BJ (cell line): ENCODE measurements around the gene CPTP. TPM values are rescaled to one million over a fixed set of nuclear protein-coding genes. Genes with fewer than 3 reads are reported as not detected.

Experiments used
- CTCF ChIA-PET: fragments of 350-600 bp; formaldehyde crosslinking; extraction: SDS; loops from one replicate; lab custom pipeline; 2021; ENCODE audit warnings: antibody characterized with exemption, inconsistent platforms; lab: Yijun Ruan, JAX
- POLR2A ChIA-PET: fragments of 300-600 bp; sonication (Branson Sonifier 250); formaldehyde crosslinking; extraction: SDS; loops from one replicate; lab custom pipeline; 2021; ENCODE audit warnings: antibody characterized with exemption; lab: Charles Lee
- DNase-seq: peaks from one replicate; pipeline ENCODE4 v3.0.0-alpha.2; 2011; ENCODE audit warnings: low read depth
- H3K27me3 ChIP-seq: 2 replicates; pipeline ENCODE4 v1.6.0; 2011; ENCODE audit warnings: low read length; ENCODE audit not compliant: control insufficient read depth, insufficient read depth
- H3K36me3 ChIP-seq: 2 replicates; pipeline ENCODE4 v1.5.1; 2011; ENCODE audit warnings: low read length; ENCODE audit not compliant: control insufficient read depth, insufficient read depth
- H3K4me3 ChIP-seq: 2 replicates; pipeline ENCODE4 v1.5.1; 2011; ENCODE audit warnings: low read depth, mild to moderate bottlenecking, control low read depth, low read length
- polyA plus RNA-seq: library from polyadenylated mRNA; depleted of rRNA; stranded (reverse); fragments of >200 nt; gene quantifications from 2 replicates; pipeline ENCODE4 v1.2.3, GENCODE V29; 2011
- TF ChIP-seq, protein P1 (sequence below): IDR thresholded peaks from 2 replicates; pipeline ENCODE4 v1.5.1; 2011; ENCODE audit warnings: low read depth, mild to moderate bottlenecking, control low read depth, inconsistent platforms, low read length, moderate library complexity; ENCODE audit not compliant: insufficient read depth

Gene CPTP
- polyA plus RNA-seq, 1 experiment, result 14.2 TPM

DNA sequence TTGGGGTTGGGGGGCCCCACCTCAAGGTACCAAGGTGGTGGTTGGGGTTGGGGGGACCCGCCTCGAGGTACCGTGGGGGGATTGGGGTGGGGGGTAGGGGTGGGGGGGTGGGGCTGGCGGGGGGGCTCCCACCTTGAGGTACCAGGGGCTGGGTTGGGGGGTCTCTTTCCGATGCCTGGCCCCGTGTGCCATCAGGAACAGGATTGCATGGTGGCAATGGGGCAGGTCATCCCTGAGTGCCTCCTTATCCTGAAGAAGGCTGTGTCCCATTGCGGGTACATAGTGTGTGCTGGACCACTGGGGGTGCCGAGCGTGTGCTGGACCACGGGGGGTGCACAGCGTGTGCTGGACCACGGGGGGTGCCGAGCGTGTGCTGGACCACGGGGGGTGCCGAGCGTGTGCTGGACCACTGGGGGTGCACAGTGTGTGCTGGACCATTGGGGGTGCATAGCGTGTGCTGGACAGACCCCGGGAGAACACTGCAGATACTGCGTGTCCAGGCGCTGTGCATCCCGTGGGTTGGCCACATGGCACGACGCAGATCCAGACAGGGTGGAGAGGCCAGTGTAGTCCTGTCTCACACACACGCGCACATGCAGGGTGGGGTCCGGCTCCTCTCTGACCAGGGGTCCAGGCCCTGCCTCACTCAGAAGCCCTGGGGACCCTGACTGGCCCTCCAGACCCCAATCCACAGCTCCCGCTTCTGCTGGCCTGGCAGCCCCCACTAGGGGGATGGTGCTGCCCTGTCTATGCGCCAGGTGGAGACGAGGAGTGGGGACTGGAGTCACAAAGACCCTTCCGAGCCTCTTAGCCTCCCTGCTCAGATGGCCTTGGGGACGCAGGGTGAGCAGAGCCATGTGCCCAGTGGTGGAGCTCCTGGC, 40.1 kb upstream of the CPTP start:
- TF ChIP-seq, protein P1, sequence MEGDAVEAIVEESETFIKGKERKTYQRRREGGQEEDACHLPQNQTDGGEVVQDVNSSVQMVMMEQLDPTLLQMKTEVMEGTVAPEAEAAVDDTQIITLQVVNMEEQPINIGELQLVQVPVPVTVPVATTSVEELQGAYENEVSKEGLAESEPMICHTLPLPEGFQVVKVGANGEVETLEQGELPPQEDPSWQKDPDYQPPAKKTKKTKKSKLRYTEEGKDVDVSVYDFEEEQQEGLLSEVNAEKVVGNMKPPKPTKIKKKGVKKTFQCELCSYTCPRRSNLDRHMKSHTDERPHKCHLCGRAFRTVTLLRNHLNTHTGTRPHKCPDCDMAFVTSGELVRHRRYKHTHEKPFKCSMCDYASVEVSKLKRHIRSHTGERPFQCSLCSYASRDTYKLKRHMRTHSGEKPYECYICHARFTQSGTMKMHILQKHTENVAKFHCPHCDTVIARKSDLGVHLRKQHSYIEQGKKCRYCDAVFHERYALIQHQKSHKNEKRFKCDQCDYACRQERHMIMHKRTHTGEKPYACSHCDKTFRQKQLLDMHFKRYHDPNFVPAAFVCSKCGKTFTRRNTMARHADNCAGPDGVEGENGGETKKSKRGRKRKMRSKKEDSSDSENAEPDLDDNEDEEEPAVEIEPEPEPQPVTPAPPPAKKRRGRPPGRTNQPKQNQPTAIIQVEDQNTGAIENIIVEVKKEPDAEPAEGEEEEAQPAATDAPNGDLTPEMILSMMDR, result no peak
- ChIA-PET CTCF (interaction anchor here (0.7 to 1.2 kb wide), 2 partner anchors 20 to 162 kb away, joined by 3 to 4 read pairs; no protein-coding TSS in a partner anchor), POLR2A (no interaction called here)
- DNase-seq, result no peak
- no peak overlapping the region for H3K4me3 ChIP-seq
- no peaks in the 10 kb centered on the region for H3K36me3 ChIP-seq
- H3K27me3 ChIP-seq, result no peaks in the 10 kb centered on the region

DNA sequence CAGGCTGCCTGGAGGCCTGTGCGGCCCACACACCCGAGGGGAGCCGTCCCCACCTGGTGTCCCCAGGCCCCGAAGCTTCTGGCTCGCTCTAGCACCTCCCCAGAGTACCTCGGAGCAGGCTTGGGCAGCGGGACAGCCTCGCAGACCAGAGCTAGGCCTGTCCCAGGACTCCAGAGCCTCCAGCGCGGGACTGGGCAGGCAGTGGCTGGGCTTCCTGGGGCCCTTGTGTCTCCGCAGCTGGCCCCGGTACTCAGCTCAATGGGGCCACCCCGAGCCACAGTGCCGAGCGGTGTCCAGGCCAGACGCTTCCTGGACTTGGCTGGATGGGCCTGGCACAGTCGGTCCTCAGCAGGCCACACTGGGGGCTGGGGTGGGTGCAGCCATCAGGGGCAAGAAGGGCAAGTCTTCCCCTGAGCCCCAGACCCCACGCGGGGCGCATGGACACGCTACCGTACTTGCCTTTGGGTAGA, 39.5 kb upstream of the CPTP start:
- no peak for DNase-seq
- H3K4me3 ChIP-seq, result no peak overlapping the region
- TF ChIP-seq, protein P1, result no peak
- H3K36me3 ChIP-seq, result no peaks in the 10 kb centered on the region
- no peaks in the 10 kb centered on the region for H3K27me3 ChIP-seq
- CTCF ChIA-PET, result interaction anchor here (0.7 to 1.2 kb wide), 2 partner anchors 20 to 163 kb away, joined by 3 to 4 read pairs; no protein-coding TSS in a partner anchor
- POLR2A ChIA-PET, result no interaction called here

DNA sequence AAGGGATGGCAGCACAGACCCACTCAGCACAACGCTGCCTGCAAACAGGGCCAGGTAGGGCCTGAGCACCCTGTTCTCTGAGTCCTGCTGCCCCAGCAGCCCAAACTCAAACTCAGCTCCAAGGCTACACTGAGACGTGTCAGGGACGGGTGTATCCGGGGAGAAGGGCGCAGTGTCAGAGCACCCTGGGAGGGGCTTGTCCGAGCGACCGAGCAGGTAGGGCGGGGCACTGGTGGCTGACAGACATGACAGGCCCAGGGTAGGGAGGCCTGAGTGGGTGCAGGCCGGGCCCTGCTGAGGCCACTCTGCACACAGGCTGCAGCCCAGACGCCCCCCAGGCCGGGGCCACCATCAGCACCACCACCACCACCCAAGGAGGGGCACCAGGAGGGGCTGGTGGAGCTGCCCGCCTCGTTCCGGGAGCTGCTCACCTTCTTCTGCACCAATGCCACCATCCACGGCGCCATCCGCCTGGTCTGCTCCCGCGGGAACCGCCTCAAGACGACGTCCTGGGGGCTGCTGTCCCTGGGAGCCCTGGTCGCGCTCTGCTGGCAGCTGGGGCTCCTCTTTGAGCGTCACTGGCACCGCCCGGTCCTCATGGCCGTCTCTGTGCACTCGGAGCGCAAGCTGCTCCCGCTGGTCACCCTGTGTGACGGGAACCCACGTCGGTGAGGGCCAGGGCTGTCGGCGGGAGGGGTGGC, 38.8 kb upstream of the CPTP start:
- no peaks in the 10 kb centered on the region for H3K27me3 ChIP-seq
- CTCF ChIA-PET, result interaction anchor here (1.0 kb wide), 1 partner anchor 20 kb away, joined by 3 read pairs; no protein-coding TSS in a partner anchor
- no peak for DNase-seq
- POLR2A ChIA-PET, result no interaction called here
- no peak overlapping the region for H3K4me3 ChIP-seq
- TF ChIP-seq, protein P1, result no peak
- H3K36me3 ChIP-seq, result no peaks in the 10 kb centered on the region

DNA sequence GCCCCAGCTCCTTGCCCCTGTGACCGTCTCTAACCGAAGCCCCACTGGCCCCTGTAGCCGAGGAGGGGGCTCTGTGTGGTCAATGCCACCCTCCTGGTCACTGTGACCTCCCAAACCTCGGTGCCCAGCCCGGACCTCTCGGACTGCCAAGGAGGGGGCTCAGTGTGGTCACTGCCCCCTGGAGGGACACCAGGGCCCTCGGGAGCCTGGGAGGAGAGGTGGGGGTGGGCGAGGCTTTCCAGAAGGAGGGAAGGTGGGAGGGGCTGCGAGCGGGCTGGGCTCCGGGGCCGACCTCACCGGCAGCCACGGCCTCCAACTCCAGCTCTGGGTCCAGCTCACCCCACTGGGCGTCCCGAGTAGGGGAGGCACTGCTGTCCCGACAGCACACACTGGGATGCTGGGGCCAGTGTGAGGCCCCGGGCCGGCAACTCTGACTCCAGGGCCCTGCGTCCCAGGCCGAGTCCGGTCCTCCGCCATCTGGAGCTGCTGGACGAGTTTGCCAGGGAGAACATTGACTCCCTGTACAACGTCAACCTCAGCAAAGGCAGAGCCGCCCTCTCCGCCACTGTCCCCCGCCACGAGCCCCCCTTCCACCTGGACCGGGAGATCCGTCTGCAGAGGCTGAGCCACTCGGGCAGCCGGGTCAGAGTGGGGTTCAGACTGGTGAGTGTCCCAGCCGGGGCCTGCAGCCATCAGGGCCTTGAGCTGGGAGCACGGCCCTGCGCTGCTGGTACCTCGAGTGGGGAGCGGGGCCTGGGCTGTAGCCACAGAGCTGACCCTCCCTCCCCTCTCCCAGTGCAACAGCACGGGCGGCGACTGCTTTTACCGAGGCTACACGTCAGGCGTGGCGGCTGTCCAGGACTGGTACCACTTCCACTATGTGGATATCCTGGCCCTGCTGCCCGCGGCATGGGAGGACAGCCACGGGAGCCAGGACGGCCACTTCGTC, 38.0 kb upstream of the CPTP start:
- POLR2A ChIA-PET, result no interaction called here
- H3K27me3 ChIP-seq, result no peaks in the 10 kb centered on the region
- TF ChIP-seq, protein P1, result no peak
- CTCF ChIA-PET, result interaction anchor here (1.0 to 1.4 kb wide), 2 partner anchors 19 to 164 kb away, joined by 3 to 7 read pairs; no protein-coding TSS in a partner anchor
- no peak for DNase-seq
- H3K4me3 ChIP-seq, result no peak overlapping the region
- no peaks in the 10 kb centered on the region for H3K36me3 ChIP-seq
